Upper lobe of left lung (tissue), 4 donors: Measurements from ENCODE around the gene EGF.

Source experiments
- CTCF ChIP-seq, 6 experiments: fragments of 450-650 bp in 4 of 6; fragments of 200-600 bp in 2 of 6; sonication (generic) in 2 of 6; IDR thresholded peaks; one replicate each; pipeline ENCODE4 v1.5.1; 2016 to 2019; ENCODE audit warnings: antibody characterized with exemption in 6 of 6
- POLR2A ChIP-seq, 4 donors: fragments of 450-650 bp; IDR thresholded peaks; one replicate each; pipeline ENCODE4 v1.5.1; 2016 to 2017; ENCODE audit warnings: antibody characterized with exemption in 4 of 4, mild to moderate bottlenecking in 2 of 4
- POLR2AphosphoS5 ChIP-seq, 2 donors: sonication (generic); formaldehyde crosslinking; IDR thresholded peaks; one replicate each; pipeline ENCODE4 v1.5.1; 2017; ENCODE audit warnings: antibody characterized with exemption in 2 of 2

GRCh38 chr4:109953556-109953955, 40.9 kb downstream of the EGF start:
- TF ChIP-seq CTCF (IDR thresholded peaks at IDR 0.05) (no peak), POLR2AphosphoS5 (IDR thresholded peaks at IDR 0.05) (no peak), POLR2A (IDR thresholded peaks at IDR 0.05) (no peak)
